HG03520 (cell line): ENCODE measurements around the gene NUBPL.

Experiments
- ATAC-seq: cut with Tn5 transposase; IDR thresholded peaks from one replicate; pipeline ENCODE4 v1.9.1; 2021; ENCODE audit warnings: mild to moderate bottlenecking, moderate library complexity; ENCODE audit not compliant: unreplicated experiment

Gene NUBPL

GRCh38 chr14:31902945-31903646 lies 341.9 kb downstream of the NUBPL start:
- no peak for ATAC-seq

GRCh38 chr14:31909977-31910376 lies 348.8 kb downstream of the NUBPL start:
- no peak for ATAC-seq
